ENCODE measurements around the gene MAP2K6.

The MAP2K6 gene

GRCh38 chr17:69552986-69553667 is 138.6 kb downstream of the MAP2K6 start:
- Histone ChIP-seq H3K4me3 (no peak overlapping the region), H3K27ac (no peak overlapping the region)
- TF ChIP-seq CTCF (IDR thresholded peaks at IDR 0.05), result no peak
- DNase-seq (ENCODE audit: low spot score), result no peak

- Histone ChIP-seq H3K27ac (no peak overlapping the region), H3K4me3 (no peak overlapping the region)
- TF ChIP-seq CTCF (IDR thresholded peaks at IDR 0.05), result no peak
- DNase-seq (ENCODE audit: low spot score), result no peak
Measured at GRCh38 chr17:69555056-69555455, 140.6 kb downstream of the MAP2K6 start.

- no peak overlapping the region for H3K4me3 ChIP-seq
- no peak overlapping the region for H3K27ac ChIP-seq
- no peak for TF ChIP-seq CTCF (IDR thresholded peaks at IDR 0.05)
- no peak for DNase-seq (ENCODE audit: low spot score)
Measured at GRCh38 chr17:69557339-69557738, 142.8 kb downstream of the MAP2K6 start.

GRCh38 chr17:69558796-69559195 is 144.3 kb downstream of the MAP2K6 start:
- H3K4me3 ChIP-seq, result no peak overlapping the region
- H3K27ac ChIP-seq, result no peak overlapping the region
- no peak for DNase-seq (ENCODE audit: low spot score)
- no peak for TF ChIP-seq CTCF (IDR thresholded peaks at IDR 0.05)

GRCh38 chr17:69560987-69561441 is 146.5 kb downstream of the MAP2K6 start:
- H3K4me3 ChIP-seq, result no peak overlapping the region
- TF ChIP-seq CTCF (IDR thresholded peaks at IDR 0.05), result no peak
- DNase-seq (ENCODE audit: low spot score), result no peak
- H3K27ac ChIP-seq, result no peak overlapping the region

GRCh38 chr17:69561462-69561861 is 147.0 kb downstream of the MAP2K6 start:
- no peak for TF ChIP-seq CTCF (IDR thresholded peaks at IDR 0.05)

GRCh38 chr17:69565447-69565846 is 150.9 kb downstream of the MAP2K6 start:
- Histone ChIP-seq H3K4me3 (no peak overlapping the region), H3K27ac (no peak overlapping the region)
- no peak for DNase-seq (ENCODE audit: low spot score)
- no peak for TF ChIP-seq CTCF (IDR thresholded peaks at IDR 0.05)

More at GRCh38 chr17:69561462-69561861, 147.0 kb downstream of the MAP2K6 start:
- Histone ChIP-seq H3K27ac (no peak overlapping the region), H3K4me3 (no peak overlapping the region)
- no peak for DNase-seq (ENCODE audit: low spot score)
